ENCODE measurements around the gene LMF1. TPM values are rescaled to one million over a fixed set of nuclear protein-coding genes. Genes with fewer than 3 reads are reported as not detected.

The LMF1 gene
- total RNA-seq, 1 donor = 35.8 TPM

DNA sequence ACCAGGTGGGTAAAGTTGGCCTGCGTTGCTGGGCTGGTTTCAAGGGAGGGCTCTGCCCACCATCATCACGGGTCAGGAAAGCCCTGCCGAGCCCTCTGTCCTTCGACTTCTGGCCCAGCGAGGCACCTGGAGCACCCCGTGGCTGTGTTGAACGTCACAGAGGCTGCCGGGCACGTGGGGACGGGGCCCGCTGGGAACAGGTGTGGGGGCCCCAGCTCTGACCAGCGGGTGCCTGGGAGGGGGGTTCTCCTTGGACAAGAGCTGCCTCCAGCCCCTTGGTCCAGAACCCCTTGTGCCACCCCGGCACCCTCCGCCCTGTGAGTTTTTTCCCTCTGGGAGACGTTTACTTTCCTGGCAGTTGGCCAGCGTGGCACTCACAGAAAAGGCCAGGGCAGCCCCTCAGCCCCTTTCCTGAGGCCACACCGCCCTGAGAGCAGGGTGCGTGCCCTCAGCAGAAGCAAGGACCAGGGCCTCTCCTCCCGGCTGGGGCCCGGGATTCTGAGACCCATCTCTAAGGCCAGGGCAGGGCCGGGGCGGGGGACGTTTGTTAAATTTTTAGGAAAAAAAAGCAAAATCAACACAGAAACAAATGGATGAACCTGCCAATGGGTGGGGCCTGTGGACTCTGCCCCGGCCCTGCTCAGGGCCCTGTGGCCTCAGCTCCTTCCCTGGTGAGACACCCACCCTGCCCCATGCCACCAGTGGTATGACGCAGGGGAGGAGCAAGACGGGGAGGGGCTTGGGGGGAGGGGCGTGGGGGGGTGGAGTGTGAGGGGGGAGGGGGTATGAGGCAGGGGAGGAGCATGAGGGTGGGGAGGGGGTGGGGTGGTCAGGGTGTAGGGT, 139.0 kb downstream of the LMF1 start:
- TF ChIP-seq, protein P1, sequence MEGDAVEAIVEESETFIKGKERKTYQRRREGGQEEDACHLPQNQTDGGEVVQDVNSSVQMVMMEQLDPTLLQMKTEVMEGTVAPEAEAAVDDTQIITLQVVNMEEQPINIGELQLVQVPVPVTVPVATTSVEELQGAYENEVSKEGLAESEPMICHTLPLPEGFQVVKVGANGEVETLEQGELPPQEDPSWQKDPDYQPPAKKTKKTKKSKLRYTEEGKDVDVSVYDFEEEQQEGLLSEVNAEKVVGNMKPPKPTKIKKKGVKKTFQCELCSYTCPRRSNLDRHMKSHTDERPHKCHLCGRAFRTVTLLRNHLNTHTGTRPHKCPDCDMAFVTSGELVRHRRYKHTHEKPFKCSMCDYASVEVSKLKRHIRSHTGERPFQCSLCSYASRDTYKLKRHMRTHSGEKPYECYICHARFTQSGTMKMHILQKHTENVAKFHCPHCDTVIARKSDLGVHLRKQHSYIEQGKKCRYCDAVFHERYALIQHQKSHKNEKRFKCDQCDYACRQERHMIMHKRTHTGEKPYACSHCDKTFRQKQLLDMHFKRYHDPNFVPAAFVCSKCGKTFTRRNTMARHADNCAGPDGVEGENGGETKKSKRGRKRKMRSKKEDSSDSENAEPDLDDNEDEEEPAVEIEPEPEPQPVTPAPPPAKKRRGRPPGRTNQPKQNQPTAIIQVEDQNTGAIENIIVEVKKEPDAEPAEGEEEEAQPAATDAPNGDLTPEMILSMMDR (IDR thresholded peaks at IDR 0.05; ENCODE audit: extremely low read depth, low read depth, low read length) = no peak

DNA sequence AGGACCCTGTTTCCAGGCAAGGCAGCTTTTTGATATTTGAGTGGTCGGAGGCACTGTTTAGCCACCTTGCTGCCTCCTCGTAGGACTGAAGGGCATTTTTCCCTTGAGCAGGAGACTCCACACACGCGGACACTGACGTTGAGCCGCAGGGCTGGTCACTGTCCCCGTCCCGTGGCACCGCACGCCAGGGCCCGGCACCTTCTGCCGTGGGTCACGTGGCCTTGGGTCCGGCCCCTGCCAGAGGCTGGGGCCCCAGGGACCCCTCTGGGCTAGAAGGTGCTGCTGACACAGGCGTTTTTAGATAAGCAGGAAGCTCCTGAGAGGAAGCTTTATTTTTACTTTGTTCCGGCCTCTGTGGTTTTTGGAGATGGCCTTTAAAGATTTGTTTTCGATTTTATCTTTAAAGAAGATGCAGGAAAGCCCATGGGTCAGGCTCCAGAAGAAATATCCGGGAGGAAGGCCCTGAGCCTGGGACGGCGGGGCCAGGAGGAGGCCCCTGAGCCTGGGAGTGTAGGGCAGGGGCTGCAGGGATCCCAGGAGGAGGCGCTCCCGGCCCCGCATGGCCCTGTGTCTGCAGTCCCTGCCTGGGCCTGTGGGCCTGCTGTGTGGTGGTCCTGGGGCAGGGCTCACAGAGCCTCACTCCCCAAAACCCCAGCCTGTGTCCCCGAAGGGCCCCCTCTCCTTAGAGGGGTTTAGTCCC, 139.8 kb downstream of the LMF1 start:
- H3K36me3 ChIP-seq (ENCODE audit: insufficient read depth, low read length) = no peaks in the 10 kb centered on the region
- H3K9me3 ChIP-seq (ENCODE audit: low read depth, low read length) = no peaks in the 10 kb centered on the region
- H3K4me1 ChIP-seq (ENCODE audit: insufficient read depth, low read length) = no peaks in the 10 kb centered on the region
- H3K4me3 ChIP-seq (ENCODE audit: insufficient read depth, low read length) = no peak overlapping the region
- no peaks in the 10 kb centered on the region for H4K20me1 ChIP-seq (ENCODE audit: insufficient read depth, low read length)
- H3K27me3 ChIP-seq (ENCODE audit: insufficient read depth, low read length) = peaks cover 7% of the 10 kb centered on the region
- H3K27ac ChIP-seq (ENCODE audit: low read depth, low read length) = no peak overlapping the region
- H3K79me2 ChIP-seq (ENCODE audit: insufficient read depth, low read length) = no peaks in the 10 kb centered on the region
- no peak overlapping the region for H3K4me2 ChIP-seq (ENCODE audit: insufficient read depth, low read length)
- no peak overlapping the region for H2AFZ ChIP-seq (ENCODE audit: low read length)
- TF ChIP-seq, protein P1 (IDR thresholded peaks at IDR 0.05; ENCODE audit: extremely low read depth, low read depth, low read length) = no peak
- DNase-seq (ENCODE audit: insufficient read length, low spot score, missing footprints) = no peak

More for the DNA sequence above, 139.0 kb downstream of the LMF1 start:
- DNase-seq (ENCODE audit: insufficient read length, low spot score, missing footprints) = no peak
- no peaks in the 10 kb centered on the region for H3K79me2 ChIP-seq (ENCODE audit: insufficient read depth, low read length)
- H3K27me3 ChIP-seq (ENCODE audit: insufficient read depth, low read length) = peaks cover 6% of the 10 kb centered on the region
- no peak overlapping the region for H2AFZ ChIP-seq (ENCODE audit: low read length)
- H3K4me2 ChIP-seq (ENCODE audit: insufficient read depth, low read length) = no peak overlapping the region
- H3K4me3 ChIP-seq (ENCODE audit: insufficient read depth, low read length) = no peak overlapping the region
- H3K9me3 ChIP-seq (ENCODE audit: low read depth, low read length) = peaks cover 2% of the 10 kb centered on the region
- H3K36me3 ChIP-seq (ENCODE audit: insufficient read depth, low read length) = no peaks in the 10 kb centered on the region
- H4K20me1 ChIP-seq (ENCODE audit: insufficient read depth, low read length) = no peaks in the 10 kb centered on the region
- no peaks in the 10 kb centered on the region for H3K4me1 ChIP-seq (ENCODE audit: insufficient read depth, low read length)
- H3K27ac ChIP-seq (ENCODE audit: low read depth, low read length) = no peak overlapping the region

- H3K36me3 ChIP-seq (ENCODE audit: insufficient read depth, low read length) = no peaks in the 10 kb centered on the region
- H3K9me3 ChIP-seq (ENCODE audit: low read depth, low read length) = no peaks in the 10 kb centered on the region
- no peak overlapping the region for H3K4me3 ChIP-seq (ENCODE audit: insufficient read depth, low read length)
- DNase-seq (ENCODE audit: insufficient read length, low spot score, missing footprints) = no peak
- H3K4me1 ChIP-seq (ENCODE audit: insufficient read depth, low read length) = peaks cover 6% of the 10 kb centered on the region
- no peak overlapping the region for H2AFZ ChIP-seq (ENCODE audit: low read length)
- H3K4me2 ChIP-seq (ENCODE audit: insufficient read depth, low read length) = no peak overlapping the region
- peaks cover 14% of the 10 kb centered on the region for H3K27me3 ChIP-seq (ENCODE audit: insufficient read depth, low read length)
- no peaks in the 10 kb centered on the region for H4K20me1 ChIP-seq (ENCODE audit: insufficient read depth, low read length)
- TF ChIP-seq, protein P1 (IDR thresholded peaks at IDR 0.05; ENCODE audit: extremely low read depth, low read depth, low read length) = no peak
- no peak overlapping the region for H3K27ac ChIP-seq (ENCODE audit: low read depth, low read length)
- H3K79me2 ChIP-seq (ENCODE audit: insufficient read depth, low read length) = no peaks in the 10 kb centered on the region
Observed at GRCh38 chr16:830107-830870, 140.5 kb downstream of the LMF1 start.

Data from osteoblast (primary cell).